Endothelial cell of umbilical vein (primary cell): ENCODE data around the gene TLR6. TPM values are rescaled to one million over a fixed set of nuclear protein-coding genes. Genes with fewer than 3 reads are reported as not detected.

Experiments used
- BruUV-seq: library from RNA; stranded (reverse); fragments of 400-500 nt; replicated peaks from 2 replicates; lab custom pipeline; 2021; lab: Mats Ljungman, UMichigan
- CTCF ChIA-PET: fragments of 300-600, 350-600 bp; sonication (Branson Sonifier 250); formaldehyde crosslinking; loops from one replicate; lab custom pipeline; 2021; ENCODE audit warnings: antibody characterized with exemption, inconsistent platforms; lab: Charles Lee
- POLR2A ChIA-PET: fragments of 300-600, 350-600 bp; sonication (Branson Sonifier 250); formaldehyde crosslinking; loops from one replicate; lab custom pipeline; 2021; ENCODE audit warnings: antibody characterized with exemption, inconsistent platforms; lab: Charles Lee
- DNase-seq: peaks from one replicate; pipeline ENCODE4 v3.0.0-alpha.2; 2011; ENCODE audit warnings: low read depth, low spot score
- FAIRE-seq: peaks from 2 replicates; lab custom pipeline; 2011; peaks lifted over from hg19 to GRCh38; lab: Jason Lieb, UNC
- H2AFZ ChIP-seq: 2 replicates; pipeline ENCODE4 v1.6.0; 2012; ENCODE audit warnings: low read depth, low read length, control low read depth, inconsistent platforms
- H3K27ac ChIP-seq: 2 replicates; pipeline ENCODE4 v1.5.1; 2011; ENCODE audit warnings: low read depth, mild to moderate bottlenecking, control low read depth, low read length, moderate library complexity; ENCODE audit not compliant: insufficient read depth
- H3K27me3 ChIP-seq, 2 experiments: 2 replicates each; pipeline versions ENCODE4 v1.6.0 to v1.6.1; 2011; ENCODE audit warnings: low read length in 2 of 2, mixed read lengths in 1 of 2; ENCODE audit not compliant: control insufficient read depth in 2 of 2, insufficient read depth in 2 of 2
- H3K36me3 ChIP-seq, 2 experiments: 2 replicates in 1 of 2; 3 replicates in 1 of 2; pipeline ENCODE4 v1.5.1; 2011; ENCODE audit warnings: low read length in 2 of 2, mild to moderate bottlenecking in 1 of 2, moderate library complexity in 1 of 2; ENCODE audit not compliant: control insufficient read depth in 2 of 2, insufficient read depth in 2 of 2; ENCODE audit errors: extremely low read depth in 1 of 2
- H3K4me1 ChIP-seq: 3 replicates; pipeline ENCODE4 v1.5.1; 2011; ENCODE audit warnings: mild to moderate bottlenecking, low read length; ENCODE audit not compliant: control insufficient read depth, insufficient read depth; ENCODE audit errors: extremely low read depth
- H3K4me2 ChIP-seq: 2 replicates; pipeline ENCODE4 v1.6.1; 2011; ENCODE audit warnings: low read length, control low read depth, mixed read lengths; ENCODE audit not compliant: insufficient read depth
- H3K4me3 ChIP-seq, 3 experiments: fragments of 200-600 bp in 1 of 3; sonication (generic), shearing (Covaris generic) in 1 of 3; replicated peaks in 1 of 3; 2 replicates each; pipeline ENCODE4 v1.5.1; 2011 to 2016; ENCODE audit warnings: control low read depth in 3 of 3, low read length in 3 of 3, mild to moderate bottlenecking in 2 of 3, inconsistent platforms in 1 of 3, low read depth in 1 of 3, moderate library complexity in 1 of 3; ENCODE audit not compliant: insufficient read depth in 1 of 3
- H3K79me2 ChIP-seq: 2 replicates; pipeline ENCODE4 v1.6.0; 2012; ENCODE audit warnings: low read length, inconsistent platforms; ENCODE audit not compliant: control insufficient read depth, insufficient read depth
- H3K9ac ChIP-seq: replicated peaks from 2 replicates; pipeline ENCODE3; 2011; ENCODE audit warnings: low read length, control low read depth; ENCODE audit not compliant: insufficient read depth; ENCODE audit errors: extremely low read depth
- H3K9me1 ChIP-seq: replicated peaks from 3 replicates; pipeline ENCODE4 v1.6.0; 2011; ENCODE audit warnings: mild to moderate bottlenecking, low read length; ENCODE audit not compliant: control insufficient read depth, insufficient read depth; ENCODE audit errors: extremely low read depth
- H3K9me3 ChIP-seq: replicated peaks from 2 replicates; pipeline ENCODE4 v1.5.1; 2012; ENCODE audit warnings: low read length, inconsistent platforms; ENCODE audit not compliant: control insufficient read depth, insufficient read depth
- H4K20me1 ChIP-seq: replicated peaks from 2 replicates; pipeline ENCODE3; 2011; ENCODE audit warnings: mild to moderate bottlenecking, low read length; ENCODE audit not compliant: control insufficient read depth, insufficient read depth; ENCODE audit errors: extremely low read depth
- EZH2 ChIP-seq: IDR thresholded peaks from 2 replicates; pipeline ENCODE4 v1.6.1; 2012; ENCODE audit warnings: borderline replicate concordance, low read depth, mild to moderate bottlenecking, moderate library complexity, low read length, inconsistent platforms; ENCODE audit not compliant: severe bottlenecking
- FOS ChIP-seq: IDR thresholded peaks from 2 replicates; pipeline ENCODE4 v1.6.1; 2011; ENCODE audit warnings: mild to moderate bottlenecking, low read length, moderate library complexity, borderline replicate concordance; ENCODE audit not compliant: insufficient read depth
- GATA2 ChIP-seq: IDR thresholded peaks from 2 replicates; pipeline ENCODE4 v1.7.0; 2011; ENCODE audit warnings: low read depth, mild to moderate bottlenecking, moderate library complexity, mixed read lengths, low read length; ENCODE audit not compliant: insufficient read length, insufficient read depth
- JUN ChIP-seq: IDR thresholded peaks from 2 replicates; pipeline ENCODE4 v1.6.1; 2011; ENCODE audit warnings: borderline replicate concordance, low read depth; ENCODE audit not compliant: insufficient read length, insufficient read depth
- MYC ChIP-seq: IDR thresholded peaks from one replicate; pipeline ENCODE4 v1.6.1; 2011; ENCODE audit warnings: mild to moderate bottlenecking, low read depth, low read length
- POLR2A ChIP-seq: IDR thresholded peaks from 2 replicates; pipeline ENCODE4 v1.6.1; 2012; ENCODE audit warnings: low read depth, mild to moderate bottlenecking, control low read depth, low read length
- POLR2AphosphoS5 ChIP-seq: IDR thresholded peaks from 2 replicates; pipeline ENCODE4 v1.6.1; 2012; ENCODE audit warnings: low read depth, mild to moderate bottlenecking, control low read depth, low read length, moderate library complexity; ENCODE audit not compliant: insufficient read depth
- dilution Hi-C: fragments of 300-500 bp; cut with MboI; formaldehyde crosslinking; loops from one replicate; pipeline ENCODE4 v1.15.0; 2019; ENCODE audit warnings: low sequenced_read_pairs; ENCODE audit not compliant: extremely low pct_ligation_motif_present
- intact Hi-C: fragments of 100-400 bp; cut with micrococcal nuclease; formaldehyde crosslinking; loops from one replicate; pipeline ENCODE4 v1.10.0; 2022
- polyA plus RNA-seq, 4 experiments: library from polyadenylated mRNA; depleted of rRNA in 3 of 4; stranded (reverse) in 3 of 4; unstranded in 1 of 4; fragments of >200 nt; gene quantifications; 2 replicates each; pipeline versions ENCODE4 v1.2.1 to v1.2.3, GENCODE V29; 2011 to 2012; ENCODE audit warnings: missing spikeins in 1 of 4
- total RNA-seq: library from RNA; stranded (reverse); gene quantifications from 2 replicates; pipeline ENCODE4 v1.2.3, GENCODE V29; 2021
- TF ChIP-seq, protein P1 (sequence below), 2 donors: IDR thresholded peaks; 1 replicate in 1 of 2; 2 replicates in 1 of 2; pipeline ENCODE4 v1.5.1; 2011; ENCODE audit warnings: low read length in 2 of 2, mild to moderate bottlenecking in 2 of 2, moderate library complexity in 2 of 2, control low read depth in 1 of 2, inconsistent platforms in 1 of 2, low read depth in 1 of 2; ENCODE audit not compliant: insufficient read depth in 1 of 2; ENCODE audit errors: extremely low read depth in 1 of 2
- TF ChIP-seq, protein P2 (sequence below): IDR thresholded peaks from 2 replicates; pipeline ENCODE4 v1.6.1; 2011; ENCODE audit not compliant: insufficient read depth, insufficient read length

The TLR6 gene
- total and polyA plus RNA-seq, 2 donors (not counting 3 experiments of a cell fraction or from before 2014, with no cell fraction given) = 0.19 to 1.7 TPM

DNA sequence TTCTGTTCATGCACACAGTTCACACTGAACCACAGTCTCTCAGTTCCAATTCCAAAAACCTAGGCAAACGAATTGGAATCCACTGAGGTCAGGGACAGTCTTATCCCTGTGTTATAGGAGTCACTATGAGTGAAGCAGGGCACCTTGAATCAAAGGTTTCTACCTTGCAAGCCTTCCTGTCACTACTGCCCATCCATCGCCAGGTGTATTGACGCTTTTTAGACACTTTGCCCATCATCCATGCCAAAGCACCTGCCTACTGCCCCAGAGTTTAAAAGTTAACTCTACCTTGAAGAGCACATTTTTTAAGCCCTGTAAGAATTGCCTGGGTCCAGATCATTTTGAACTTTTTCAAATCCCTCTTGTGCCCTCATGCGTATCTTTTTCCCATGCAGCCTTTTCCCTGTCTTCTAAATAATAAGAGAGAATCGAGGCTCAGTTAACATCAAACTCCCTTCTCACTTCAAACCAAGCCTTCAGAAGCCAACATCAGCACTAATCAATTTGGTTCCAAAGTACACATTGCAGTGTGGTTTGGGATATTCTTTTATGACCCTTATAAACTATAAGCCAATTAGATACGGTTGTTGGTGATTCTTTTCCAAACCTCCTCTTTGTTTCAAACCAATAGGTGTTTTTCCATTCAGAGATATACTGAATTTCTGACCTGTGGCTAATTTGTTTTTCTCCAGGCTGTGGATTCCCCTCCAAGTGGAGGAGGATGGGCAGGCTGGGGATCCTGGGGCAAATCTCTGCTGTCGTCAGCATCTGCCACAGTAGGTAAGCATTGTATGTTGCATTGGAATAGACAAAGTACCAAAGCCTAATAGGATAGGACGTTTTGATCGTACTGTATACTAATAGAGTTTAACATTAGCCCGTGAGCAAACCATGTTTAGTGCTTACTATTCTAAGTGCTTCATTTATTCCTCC is 34.7 kb upstream of the TLR6 start:
- Histone ChIP-seq H3K4me1 (peaks cover 21% of the 10 kb centered on the region), H3K9me3 (no peaks in the 10 kb centered on the region), H2AFZ (no peak overlapping the region), H3K9ac (no peak overlapping the region), H3K4me3 (no peak overlapping the region), H3K27me3 (no peaks in the 10 kb centered on the region), H4K20me1 (no peaks in the 10 kb centered on the region), H3K4me2 (no peak overlapping the region), H3K79me2 (peaks cover 2% of the 10 kb centered on the region), H3K9me1 (no peaks in the 10 kb centered on the region), H3K27ac (no peak overlapping the region), H3K36me3 (peaks cover 9 to 14% of the 10 kb centered on the region in 2 experiments)
- DNase-seq = no peak
- BruUV-seq = no TSS peak
- TF ChIP-seq JUN (no peak), GATA2 (no peak), FOS (no peak), EZH2 (no peak), POLR2AphosphoS5 (no peak), MYC (no peak), POLR2A (no peak)
- TF ChIP-seq, protein P1, sequence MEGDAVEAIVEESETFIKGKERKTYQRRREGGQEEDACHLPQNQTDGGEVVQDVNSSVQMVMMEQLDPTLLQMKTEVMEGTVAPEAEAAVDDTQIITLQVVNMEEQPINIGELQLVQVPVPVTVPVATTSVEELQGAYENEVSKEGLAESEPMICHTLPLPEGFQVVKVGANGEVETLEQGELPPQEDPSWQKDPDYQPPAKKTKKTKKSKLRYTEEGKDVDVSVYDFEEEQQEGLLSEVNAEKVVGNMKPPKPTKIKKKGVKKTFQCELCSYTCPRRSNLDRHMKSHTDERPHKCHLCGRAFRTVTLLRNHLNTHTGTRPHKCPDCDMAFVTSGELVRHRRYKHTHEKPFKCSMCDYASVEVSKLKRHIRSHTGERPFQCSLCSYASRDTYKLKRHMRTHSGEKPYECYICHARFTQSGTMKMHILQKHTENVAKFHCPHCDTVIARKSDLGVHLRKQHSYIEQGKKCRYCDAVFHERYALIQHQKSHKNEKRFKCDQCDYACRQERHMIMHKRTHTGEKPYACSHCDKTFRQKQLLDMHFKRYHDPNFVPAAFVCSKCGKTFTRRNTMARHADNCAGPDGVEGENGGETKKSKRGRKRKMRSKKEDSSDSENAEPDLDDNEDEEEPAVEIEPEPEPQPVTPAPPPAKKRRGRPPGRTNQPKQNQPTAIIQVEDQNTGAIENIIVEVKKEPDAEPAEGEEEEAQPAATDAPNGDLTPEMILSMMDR (IDR thresholded peaks at IDR 0.05; ENCODE audit: extremely low read depth in 1 of 2, insufficient read depth in 1 of 2, low read depth in 1 of 2, low read length in 2 of 2) = no peak
- TF ChIP-seq, protein P2, sequence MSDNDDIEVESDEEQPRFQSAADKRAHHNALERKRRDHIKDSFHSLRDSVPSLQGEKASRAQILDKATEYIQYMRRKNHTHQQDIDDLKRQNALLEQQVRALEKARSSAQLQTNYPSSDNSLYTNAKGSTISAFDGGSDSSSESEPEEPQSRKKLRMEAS = no peak
- ChIA-PET POLR2A (interaction anchor here (0.5 kb wide), 1 partner anchor 100 kb away, joined by 3 read pairs; no protein-coding TSS in a partner anchor), CTCF (interaction anchor here (1.1 to 3.5 kb wide), 5 partner anchors 22 to 244 kb away, joined by 4 to 33 read pairs (median 7); no protein-coding TSS in a partner anchor)
- dilution Hi-C loops (no loop called here), intact Hi-C loops (no loop called here)
- no peak for FAIRE-seq
